ENCODE results near the gene RNU4-1. TPM values are rescaled to one million over a fixed set of nuclear protein-coding genes. Genes with fewer than 3 reads are reported as not detected.
A peak's percentile ranks its signal among the peaks of the same experiment; 100 is the strongest.

The RNU4-1 gene
- total and polyA plus RNA-seq, 2 of the 4 experiments (the other 2 are of a cell fraction), result under 0.01 TPM; not detected in 1

DNA sequence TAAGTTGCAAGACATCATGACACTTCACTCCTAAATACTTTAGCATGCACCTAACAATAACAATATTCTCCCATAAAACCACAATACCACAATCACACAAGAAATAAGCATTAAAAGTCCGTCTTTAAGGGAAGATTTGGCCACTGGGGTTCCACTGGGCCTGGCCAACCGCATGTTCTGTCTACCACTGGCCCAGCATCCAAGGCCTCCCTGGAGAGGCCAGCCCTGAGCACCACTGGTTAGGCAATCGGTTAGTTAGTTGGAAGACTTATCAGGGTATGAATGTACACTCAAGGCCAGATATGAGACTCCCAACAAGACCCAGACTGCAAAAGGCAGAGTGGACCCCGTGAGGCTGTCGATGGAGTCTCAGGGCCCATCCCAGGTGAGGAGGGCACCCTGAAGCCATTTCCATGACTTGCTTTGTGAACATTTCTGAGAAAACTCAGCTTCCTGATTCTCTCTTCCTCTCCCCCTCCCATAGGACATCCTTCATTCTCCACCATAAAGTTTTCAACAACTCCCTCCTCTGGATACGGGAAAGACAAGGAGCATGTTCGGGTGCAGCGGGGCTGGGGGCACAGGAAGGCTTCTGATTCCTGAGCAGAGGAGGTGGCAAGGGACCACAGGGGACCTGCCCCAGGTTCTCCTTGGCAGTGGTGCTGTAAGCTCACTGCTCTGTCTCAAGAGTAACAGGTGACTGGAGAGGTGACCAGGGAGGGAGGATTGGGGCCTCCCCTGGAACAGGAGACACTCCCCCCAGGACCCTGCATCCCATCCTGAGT lies 33.4 kb downstream of the RNU4-1 start:
- Histone ChIP-seq H4K91ac (ENCODE audit: insufficient read depth, low read depth, low read length) (peak overlapping the region; percentile 25; the same call in 1 of the 2 replicates), H2BK120ac (ENCODE audit: low read depth, low read length) (no peak overlapping the region), H4K5ac (ENCODE audit: low read depth, low read length) (no peak overlapping the region), H3K4me1 (ENCODE audit: control insufficient read depth, insufficient read depth, low read length) (peaks cover 40% of the 10 kb centered on the region), H3K27ac (ENCODE audit: insufficient read depth, low read length) (peak overlapping the region; percentile 10; the same call in 1 of the 2 replicates), H3K9ac (ENCODE audit: low read depth, low read length) (no peak overlapping the region), H3K4me2 (ENCODE audit: low read depth, low read length) (no peak overlapping the region), H2BK20ac (ENCODE audit: low read depth, low read length) (0 out of 2 replicates have a peak overlapping the region, but pooled peaks have one; percentile 10), H3K9me1 (ENCODE audit: insufficient read depth, low read length) (peaks cover 47% of the 10 kb centered on the region), H3K4ac (ENCODE audit: low read depth, low read length) (peak overlapping the region; percentile 33), H2AFZ (replicated peaks; ENCODE audit: low read length, poor library complexity) (no peak overlapping the region), H2AK9ac (replicated peaks; ENCODE audit: low read depth, low read length, poor library complexity) (peak overlapping the region; percentile 25), H3K79me1 (ENCODE audit: low read depth in 1 of 2, low read length in 2 of 2) (peaks cover 0 to 62% of the 10 kb centered on the region in 2 experiments; a peak in 2 of 4 replicates), H3K4me3 (ENCODE audit: insufficient read depth, low read depth, low read length) (no peak overlapping the region), H4K20me1 (ENCODE audit: insufficient read depth, low read length) (peaks cover 92% of the 10 kb centered on the region), H3K14ac (replicated peaks; ENCODE audit: low read depth, low read length) (peak overlapping the region; percentile 17; the same call in 1 of the 2 replicates), H4K8ac (ENCODE audit: low read depth in 2 of 2, low read length in 2 of 2) (no peak overlapping the region), H2AK5ac (ENCODE audit: low read depth, low read length) (peak overlapping the region; percentile 66), H3K18ac (ENCODE audit: low read depth, low read length) (no peak overlapping the region), H3K9me3 (ENCODE audit: control insufficient read depth, insufficient read depth, low read length) (no peaks in the 10 kb centered on the region), H3K27me3 (ENCODE audit: control insufficient read depth, insufficient read depth, low read length) (no peaks in the 10 kb centered on the region), H2BK15ac (ENCODE audit: low read depth, low read length) (no peak overlapping the region), H2BK5ac (ENCODE audit: low read depth, low read length, poor library complexity, severe bottlenecking) (peak overlapping the region; percentile 35), H3K36me3 (ENCODE audit: control insufficient read depth, insufficient read depth, low read length) (peaks cover 13% of the 10 kb centered on the region), H3K56ac (ENCODE audit: extremely low read depth, insufficient read depth, low read length) (no peak overlapping the region), H3K23ac (ENCODE audit: low read depth, low read length) (peak overlapping the region; percentile 53; the same call in 1 of the 2 replicates)
- dilution Hi-C loops (cut with HindIII; ENCODE audit: low sequenced_read_pairs, unreplicated experiment), result no loop called here
- ATAC-seq (ENCODE audit: low read depth) (no peak), DNase-seq (peak; percentile 38)
- no peak for TF ChIP-seq SMC3 (IDR thresholded peaks at IDR 0.05; ENCODE audit: low read depth, low read length)
- TF ChIP-seq CHD1 (IDR thresholded peaks at IDR 0.05; ENCODE audit: low read depth, low read length), result no peak
- peak; percentile 43; the same call in 1 of the 2 replicates for TF ChIP-seq CEBPB (IDR thresholded peaks at IDR 0.05; ENCODE audit: low read depth, low read length)
- intact Hi-C loops (cut with micrococcal nuclease), result no loop called here
- BruUV-seq (replicated peaks), result no TSS peak
- 100% methylated on average over 2 of the region's 8 CpGs; no CpG with 5 or more reads in 1 of the 2 experiments for whole genome bisulfite sequencing, 2 experiments (ENCODE audit: extremely low coverage in 2 of 2, insufficient read length in 1 of 2)
- POLR2A ChIA-PET (ENCODE audit: unreplicated experiment), result interaction anchor here (0.6 to 6.5 kb wide), 4 partner anchors 10 to 58 kb away, joined by 3 to 39 read pairs (median 9); no protein-coding TSS in a partner anchor
- in situ Hi-C loops (cut with MboI; ENCODE audit: low sequenced_read_pairs), result loop anchor here (5.0 kb wide), 1 partner anchor 32 kb away; no protein-coding TSS in a partner anchor
- CTCF ChIA-PET, result interaction anchor here (1.1 to 2.4 kb wide), 2 partner anchors 31 to 58 kb away, joined by 3 to 8 read pairs; no protein-coding TSS in a partner anchor

Measured in IMR-90 (cell line).